NCI-H774 (cell line): ENCODE results near the gene HDAC7.

ENCODE experiments used
- DNase-seq: peaks from one replicate; lab custom pipeline; 2025; lab: John Stamatoyannopoulos, UW

HDAC7 gene

GRCh38 chr12:47745485-47746041, 74.1 kb downstream of the HDAC7 start:
- no peak for DNase-seq

- DNase-seq: no peak
Observed at GRCh38 chr12:47744778-47745436, 74.8 kb downstream of the HDAC7 start.

GRCh38 chr12:47744005-47744651, 75.6 kb downstream of the HDAC7 start:
- peak; percentile 60 for DNase-seq

GRCh38 chr12:47743311-47743860, 76.3 kb downstream of the HDAC7 start:
- DNase-seq: no peak

GRCh38 chr12:47742253-47742825, 77.4 kb downstream of the HDAC7 start:
- no peak for DNase-seq

- DNase-seq: peak; percentile 90
Observed at GRCh38 chr12:47741340-47741703, 78.4 kb downstream of the HDAC7 start.

GRCh38 chr12:47740606-47741339, 78.9 kb downstream of the HDAC7 start:
- DNase-seq: no peak

GRCh38 chr12:47739979-47740378, 79.7 kb downstream of the HDAC7 start:
- no peak for DNase-seq

GRCh38 chr12:47739297-47739696, 80.4 kb downstream of the HDAC7 start:
- DNase-seq: no peak

- no peak for DNase-seq
Observed at GRCh38 chr12:47737936-47738594, 81.6 kb downstream of the HDAC7 start.

GRCh38 chr12:47736877-47737676, 82.6 kb downstream of the HDAC7 start:
- DNase-seq: no peak

GRCh38 chr12:47736216-47736615, 83.5 kb downstream of the HDAC7 start:
- no peak for DNase-seq

GRCh38 chr12:47735649-47736048, 84.1 kb downstream of the HDAC7 start:
- DNase-seq: no peak

- DNase-seq: no peak
Observed at GRCh38 chr12:47734725-47735480, 84.8 kb downstream of the HDAC7 start.

- DNase-seq: no peak
Observed at GRCh38 chr12:47733142-47733541, 86.6 kb downstream of the HDAC7 start.
